ENCODE results near the gene SPNS1.
"Not testable (repeated sequence)": the region's sequence is repeated elsewhere in the genome, so short reads cannot be mapped to it uniquely, and the experiment has no call there.

The SPNS1 gene, protein sequence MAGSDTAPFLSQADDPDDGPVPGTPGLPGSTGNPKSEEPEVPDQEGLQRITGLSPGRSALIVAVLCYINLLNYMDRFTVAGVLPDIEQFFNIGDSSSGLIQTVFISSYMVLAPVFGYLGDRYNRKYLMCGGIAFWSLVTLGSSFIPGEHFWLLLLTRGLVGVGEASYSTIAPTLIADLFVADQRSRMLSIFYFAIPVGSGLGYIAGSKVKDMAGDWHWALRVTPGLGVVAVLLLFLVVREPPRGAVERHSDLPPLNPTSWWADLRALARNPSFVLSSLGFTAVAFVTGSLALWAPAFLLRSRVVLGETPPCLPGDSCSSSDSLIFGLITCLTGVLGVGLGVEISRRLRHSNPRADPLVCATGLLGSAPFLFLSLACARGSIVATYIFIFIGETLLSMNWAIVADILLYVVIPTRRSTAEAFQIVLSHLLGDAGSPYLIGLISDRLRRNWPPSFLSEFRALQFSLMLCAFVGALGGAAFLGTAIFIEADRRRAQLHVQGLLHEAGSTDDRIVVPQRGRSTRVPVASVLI

DNA sequence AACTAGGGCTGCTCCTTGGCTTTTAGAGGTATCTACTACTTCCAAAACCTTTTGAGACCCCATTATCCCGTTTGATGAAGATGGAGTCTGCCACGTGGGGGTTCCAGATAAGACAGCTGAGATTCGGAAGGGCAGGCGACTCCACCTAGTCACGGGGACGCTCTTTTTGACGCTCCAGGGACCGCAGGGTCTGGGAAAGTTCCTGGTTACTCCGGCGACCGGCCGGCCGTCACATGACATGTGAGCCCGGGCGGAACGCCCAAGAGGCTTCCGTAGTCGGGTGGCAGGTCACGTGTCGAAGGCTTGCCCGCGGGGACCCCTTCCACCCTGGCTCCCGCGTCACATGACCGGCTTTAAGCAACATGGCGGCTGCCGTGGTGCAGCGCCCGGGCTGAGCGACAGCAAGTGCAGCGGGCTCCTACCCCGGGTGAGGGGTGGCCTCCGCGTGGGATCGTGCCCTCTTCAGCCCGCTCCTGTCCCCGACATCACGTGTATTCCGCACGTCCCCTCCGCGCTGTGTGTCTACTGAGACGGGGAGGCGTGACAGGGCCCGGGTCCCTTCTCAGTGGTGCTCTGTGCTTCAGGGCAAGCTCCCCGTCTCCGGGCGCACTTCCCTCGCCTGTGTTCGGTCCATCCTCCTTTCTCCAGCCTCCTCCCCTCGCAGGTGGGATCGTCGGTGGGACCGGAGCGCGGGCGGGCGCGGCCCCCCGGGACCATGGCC lies at the start of gene SPNS1:
Gene SPNS1 (plus strand): TSS at position 342 of the 721 bp plus-strand sequence. CDS start 374 bp downstream, at position 716.
- peak within 1 kb of the TSS; percentile 77 to 100 (median 87) for H3K4me3 ChIP-seq
- peak within 1 kb of the TSS; percentile 57 to 91 (median 81) for H3K27ac ChIP-seq

DNA sequence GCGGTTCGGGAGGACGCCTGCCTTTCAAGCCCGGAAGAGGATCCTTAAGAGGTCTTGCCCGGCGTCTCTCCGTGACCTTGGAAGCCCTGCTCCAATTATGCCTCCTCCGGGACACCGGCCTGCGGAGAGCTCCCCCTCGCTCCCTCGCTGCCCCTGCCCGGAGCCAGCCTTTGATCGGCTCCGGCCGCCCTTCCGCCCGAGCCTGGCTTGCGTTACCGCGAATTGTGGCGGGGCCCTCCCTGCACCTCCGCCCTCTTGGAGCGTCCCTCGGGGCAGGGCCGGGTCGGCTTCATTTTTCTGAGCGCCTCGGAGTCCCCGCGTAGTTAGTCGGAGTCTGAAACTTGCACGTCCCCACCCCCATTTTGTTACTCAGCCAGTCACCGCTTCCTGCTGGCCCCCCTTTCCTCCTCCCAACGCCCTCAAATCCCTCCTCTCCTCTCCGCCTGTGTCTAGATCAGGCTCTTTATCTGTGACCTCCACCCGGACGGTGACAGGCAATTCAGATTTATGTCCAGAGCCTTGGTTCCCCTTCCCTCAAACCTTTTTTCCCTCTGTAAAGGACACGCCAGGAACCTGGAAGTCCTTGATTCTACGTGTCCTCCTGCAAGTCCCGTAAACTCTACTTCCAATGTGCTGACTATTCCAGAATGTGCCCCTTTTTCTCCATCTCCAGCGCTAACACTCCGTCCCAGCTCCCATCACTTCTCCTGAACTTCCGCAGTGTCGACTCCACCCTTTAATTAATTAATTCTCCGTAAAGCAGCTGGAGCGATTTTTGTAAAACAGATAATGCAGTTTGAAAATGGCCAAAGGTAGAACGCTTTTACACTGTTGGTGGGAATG lies 49.0 kb upstream of the SPNS1 start:
- H3K4me3 ChIP-seq, result peak overlapping the region; percentile 58 to 89 (median 70)
- H3K27ac ChIP-seq, result peak overlapping the region; percentile 82 to 100 (median 98)

DNA sequence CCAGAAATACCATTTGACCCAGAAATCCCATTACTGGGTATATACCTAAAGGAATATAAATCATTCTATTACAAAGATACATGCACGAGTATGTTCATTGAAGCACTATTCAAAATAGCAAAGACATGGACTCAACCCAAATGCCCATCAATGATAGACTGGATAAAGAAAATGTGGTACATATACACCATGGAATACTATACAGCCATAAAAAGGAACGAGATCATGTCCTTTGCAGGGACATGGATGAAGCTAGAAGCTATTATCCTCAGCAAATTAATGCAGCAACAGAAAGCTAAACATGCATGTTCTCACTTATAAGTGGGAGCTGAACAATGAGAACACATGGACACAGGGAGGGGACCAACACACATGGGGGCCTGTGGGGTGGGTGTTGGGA lies 48.3 kb upstream of the SPNS1 start:
- H3K4me3 ChIP-seq, result peak overlapping the region in 6 of 7 experiments; percentile 58 to 76 (median 67)
- H3K27ac ChIP-seq, result peak overlapping the region in 17 of 21 experiments; percentile 95 to 100 (median 98)

DNA sequence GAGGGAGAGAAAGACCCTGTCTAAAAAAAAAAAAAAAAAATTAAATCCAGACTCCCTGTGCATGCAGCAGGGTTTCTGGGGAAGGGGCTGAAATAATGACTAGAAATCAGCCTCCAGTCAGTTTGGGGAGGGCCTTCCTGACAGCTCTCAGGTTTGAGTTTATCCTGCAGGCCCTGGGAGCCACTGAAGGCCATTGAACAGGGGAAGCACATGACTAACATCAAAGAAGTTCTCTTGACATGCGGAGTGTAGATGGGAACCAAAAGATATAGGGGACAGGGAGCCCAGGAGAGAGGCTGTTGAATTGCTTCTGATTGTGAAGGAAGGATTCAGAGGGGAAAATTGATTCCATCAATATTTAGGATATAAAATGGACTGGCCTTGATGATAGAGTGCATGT lies 46.8 kb upstream of the SPNS1 start:
- H3K4me3 ChIP-seq, result no peak overlapping the region
- H3K27ac ChIP-seq, result no peak overlapping the region

DNA sequence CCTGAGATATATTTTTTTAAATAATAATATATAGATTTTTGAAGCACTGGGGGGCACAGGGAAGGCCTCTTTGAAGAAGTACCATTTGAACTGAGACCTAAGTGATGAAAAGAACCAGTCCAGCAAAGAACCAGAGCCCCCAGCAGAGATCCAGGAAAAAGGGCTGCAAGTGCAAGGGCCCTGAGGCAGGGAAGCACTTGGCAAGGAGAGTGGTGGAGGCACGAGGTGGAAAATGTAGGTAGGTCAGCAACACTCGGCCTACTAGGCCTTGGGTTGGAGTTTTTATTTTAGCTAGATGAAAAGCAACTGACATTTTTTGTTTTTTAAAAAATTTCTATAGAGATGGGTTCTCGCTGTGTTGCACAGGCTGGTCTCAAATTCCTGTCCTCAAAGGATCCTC lies 44.4 kb upstream of the SPNS1 start:
- no peak overlapping the region for H3K4me3 ChIP-seq
- H3K27ac ChIP-seq, result peak overlapping the region in 1 of 21 experiments; percentile 42

DNA sequence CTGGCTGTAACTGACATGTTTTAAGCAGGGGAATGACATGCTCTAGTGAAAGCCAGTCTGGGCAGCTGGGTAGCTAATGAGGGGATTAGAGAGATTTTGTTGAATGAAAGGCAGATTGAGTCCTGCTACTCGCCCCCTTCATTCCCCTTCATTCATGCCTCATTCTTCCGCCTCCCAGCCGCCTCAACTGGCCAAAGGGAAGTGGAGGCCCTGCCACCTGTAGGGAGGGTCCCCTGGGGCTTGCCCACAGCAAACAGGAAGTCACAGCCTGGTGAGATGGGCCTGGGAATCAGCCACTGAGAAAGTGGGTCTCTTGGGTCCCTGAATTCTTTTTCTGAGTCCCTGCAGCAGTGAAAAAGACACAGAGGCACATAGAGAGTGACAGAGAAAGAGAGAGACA lies 43.9 kb upstream of the SPNS1 start:
- H3K27ac ChIP-seq, result peak overlapping the region in 3 of 21 experiments; percentile 42 to 71 (median 57)
- H3K4me3 ChIP-seq, result no peak overlapping the region

DNA sequence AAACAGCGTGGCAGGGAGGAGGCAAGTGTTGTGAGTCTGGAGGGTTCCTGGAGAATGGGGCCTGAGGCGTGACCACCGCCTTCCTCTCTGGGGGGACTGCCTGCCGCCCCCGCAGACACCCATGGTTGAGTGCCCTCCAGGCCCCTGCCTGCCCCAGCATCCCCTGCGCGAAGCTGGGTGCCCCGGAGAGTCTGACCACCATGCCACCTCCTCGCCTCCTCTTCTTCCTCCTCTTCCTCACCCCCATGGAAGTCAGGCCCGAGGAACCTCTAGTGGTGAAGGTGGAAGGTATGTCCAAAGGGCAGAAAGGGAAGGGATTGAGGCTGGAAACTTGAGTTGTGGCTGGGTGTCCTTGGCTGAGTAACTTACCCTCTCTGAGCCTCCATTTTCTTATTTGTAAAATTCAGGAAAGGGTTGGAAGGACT lies 42.8 kb upstream of the SPNS1 start, which contains the start of gene CD19:
Gene CD19 (plus strand): TSS at position 171 of the 425 bp plus-strand sequence. CDS start 30 bp downstream, at position 201.
- peak within 1 kb of the TSS in 3 of 21 experiments; percentile 42 to 71 (median 57) for H3K27ac ChIP-seq
- no peak within 1 kb of the TSS for H3K4me3 ChIP-seq

DNA sequence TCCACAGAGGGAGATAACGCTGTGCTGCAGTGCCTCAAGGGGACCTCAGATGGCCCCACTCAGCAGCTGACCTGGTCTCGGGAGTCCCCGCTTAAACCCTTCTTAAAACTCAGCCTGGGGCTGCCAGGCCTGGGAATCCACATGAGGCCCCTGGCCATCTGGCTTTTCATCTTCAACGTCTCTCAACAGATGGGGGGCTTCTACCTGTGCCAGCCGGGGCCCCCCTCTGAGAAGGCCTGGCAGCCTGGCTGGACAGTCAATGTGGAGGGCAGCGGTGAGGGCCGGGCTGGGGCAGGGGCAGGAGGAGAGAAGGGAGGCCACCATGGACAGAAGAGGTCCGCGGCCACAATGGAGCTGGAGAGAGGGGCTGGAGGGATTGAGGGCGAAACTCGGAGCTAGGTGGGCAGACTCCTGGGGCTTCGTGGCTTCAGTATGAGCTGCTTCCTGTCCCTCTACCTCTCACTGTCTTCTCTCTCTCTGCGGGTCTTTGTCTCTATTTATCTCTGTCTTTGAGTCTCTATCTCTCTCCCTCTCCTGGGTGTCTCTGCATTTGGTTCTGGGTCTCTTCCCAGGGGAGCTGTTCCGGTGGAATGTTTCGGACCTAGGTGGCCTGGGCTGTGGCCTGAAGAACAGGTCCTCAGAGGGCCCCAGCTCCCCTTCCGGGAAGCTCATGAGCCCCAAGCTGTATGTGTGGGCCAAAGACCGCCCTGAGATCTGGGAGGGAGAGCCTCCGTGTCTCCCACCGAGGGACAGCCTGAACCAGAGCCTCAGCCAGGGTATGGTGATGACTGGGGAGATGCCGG lies 42.0 kb upstream of the SPNS1 start:
- Histone ChIP-seq H3K27ac (peak overlapping the region in 2 of 21 experiments; percentile 47 to 71), H3K4me3 (no peak overlapping the region)

DNA sequence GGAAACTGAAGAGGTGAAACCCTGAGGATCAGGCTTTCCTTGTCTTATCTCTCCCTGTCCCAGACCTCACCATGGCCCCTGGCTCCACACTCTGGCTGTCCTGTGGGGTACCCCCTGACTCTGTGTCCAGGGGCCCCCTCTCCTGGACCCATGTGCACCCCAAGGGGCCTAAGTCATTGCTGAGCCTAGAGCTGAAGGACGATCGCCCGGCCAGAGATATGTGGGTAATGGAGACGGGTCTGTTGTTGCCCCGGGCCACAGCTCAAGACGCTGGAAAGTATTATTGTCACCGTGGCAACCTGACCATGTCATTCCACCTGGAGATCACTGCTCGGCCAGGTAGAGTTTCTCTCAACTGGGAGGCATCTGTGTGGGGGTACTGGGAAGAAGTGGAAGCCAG lies 41.4 kb upstream of the SPNS1 start:
- Histone ChIP-seq H3K4me3 (no peak overlapping the region), H3K27ac (peak overlapping the region in 1 of 21 experiments; percentile 71)

DNA sequence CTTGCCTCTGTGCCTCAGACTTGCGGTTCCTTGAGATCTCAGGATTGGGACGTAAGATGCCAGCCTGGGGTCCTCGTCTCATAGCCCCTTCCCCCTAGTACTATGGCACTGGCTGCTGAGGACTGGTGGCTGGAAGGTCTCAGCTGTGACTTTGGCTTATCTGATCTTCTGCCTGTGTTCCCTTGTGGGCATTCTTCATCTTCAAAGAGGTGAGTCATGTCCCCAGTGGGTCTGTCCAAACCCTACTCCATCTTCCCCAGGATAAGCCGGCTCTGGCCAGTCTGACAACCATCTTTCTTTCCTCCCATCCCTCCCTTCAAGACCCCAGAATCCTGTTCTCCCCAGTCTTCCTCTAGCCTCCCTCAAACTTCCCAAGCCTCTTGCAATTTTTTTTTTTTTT lies 39.2 kb upstream of the SPNS1 start:
- no peak overlapping the region for H3K4me3 ChIP-seq

DNA sequence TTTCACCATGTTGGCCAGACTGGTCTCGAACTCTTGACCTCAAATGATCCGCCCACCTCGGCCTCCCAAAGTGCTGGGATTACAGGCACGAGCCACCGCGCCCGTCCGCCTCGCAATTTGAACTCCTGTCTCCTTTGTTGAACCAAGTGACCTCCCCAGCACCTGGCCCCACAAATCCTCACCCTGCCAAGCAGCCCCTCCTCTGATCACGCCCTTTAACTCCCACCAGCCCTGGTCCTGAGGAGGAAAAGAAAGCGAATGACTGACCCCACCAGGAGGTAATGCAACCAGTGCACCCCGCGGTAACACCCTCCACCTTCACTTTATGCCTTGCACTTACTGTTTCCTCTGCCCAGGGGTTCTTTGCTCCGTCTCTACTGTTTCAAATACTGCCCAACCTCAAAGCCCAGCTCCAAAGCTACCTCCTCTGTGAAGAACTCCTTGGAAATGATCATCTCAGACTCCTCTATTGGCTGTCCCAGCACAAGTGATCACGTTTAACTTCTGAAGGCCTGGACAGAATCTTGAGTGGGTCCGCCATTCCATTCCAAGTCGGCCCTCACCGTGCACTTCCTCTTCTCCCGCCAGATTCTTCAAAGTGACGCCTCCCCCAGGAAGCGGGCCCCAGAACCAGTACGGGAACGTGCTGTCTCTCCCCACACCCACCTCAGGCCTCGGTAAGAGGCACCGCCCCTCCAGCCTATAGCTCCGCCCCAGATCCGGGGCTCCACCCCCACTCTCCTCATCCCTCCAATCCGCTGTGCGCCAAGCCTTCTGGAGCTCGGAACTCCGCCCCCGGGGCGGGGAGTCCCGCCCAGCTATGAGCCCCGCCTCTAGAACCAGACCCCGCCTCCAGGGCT lies 38.4 kb upstream of the SPNS1 start:
- Histone ChIP-seq H3K4me3 (peak overlapping the region in 3 of 7 experiments; percentile 4 to 20 (median 18)), H3K27ac (no peak overlapping the region)

More for the DNA sequence above, 39.2 kb upstream of the SPNS1 start:
- H3K27ac ChIP-seq, result no peak overlapping the region

DNA sequence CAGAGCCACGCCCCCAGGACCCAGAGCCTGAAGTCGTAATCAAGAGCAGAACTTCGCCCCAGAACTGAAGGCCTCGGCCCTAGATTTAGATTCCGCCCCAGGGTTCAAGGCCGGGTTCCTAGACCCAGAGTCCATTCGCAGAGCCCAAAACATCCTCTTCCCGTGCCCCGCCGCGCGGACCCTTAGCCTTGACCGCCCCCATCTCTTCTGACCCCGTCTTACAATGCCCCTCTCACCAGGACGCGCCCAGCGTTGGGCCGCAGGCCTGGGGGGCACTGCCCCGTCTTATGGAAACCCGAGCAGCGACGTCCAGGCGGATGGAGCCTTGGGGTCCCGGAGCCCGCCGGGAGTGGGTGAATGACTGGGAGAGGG lies 37.8 kb upstream of the SPNS1 start:
- no peak overlapping the region for H3K27ac ChIP-seq
- no peak overlapping the region for H3K4me3 ChIP-seq

DNA sequence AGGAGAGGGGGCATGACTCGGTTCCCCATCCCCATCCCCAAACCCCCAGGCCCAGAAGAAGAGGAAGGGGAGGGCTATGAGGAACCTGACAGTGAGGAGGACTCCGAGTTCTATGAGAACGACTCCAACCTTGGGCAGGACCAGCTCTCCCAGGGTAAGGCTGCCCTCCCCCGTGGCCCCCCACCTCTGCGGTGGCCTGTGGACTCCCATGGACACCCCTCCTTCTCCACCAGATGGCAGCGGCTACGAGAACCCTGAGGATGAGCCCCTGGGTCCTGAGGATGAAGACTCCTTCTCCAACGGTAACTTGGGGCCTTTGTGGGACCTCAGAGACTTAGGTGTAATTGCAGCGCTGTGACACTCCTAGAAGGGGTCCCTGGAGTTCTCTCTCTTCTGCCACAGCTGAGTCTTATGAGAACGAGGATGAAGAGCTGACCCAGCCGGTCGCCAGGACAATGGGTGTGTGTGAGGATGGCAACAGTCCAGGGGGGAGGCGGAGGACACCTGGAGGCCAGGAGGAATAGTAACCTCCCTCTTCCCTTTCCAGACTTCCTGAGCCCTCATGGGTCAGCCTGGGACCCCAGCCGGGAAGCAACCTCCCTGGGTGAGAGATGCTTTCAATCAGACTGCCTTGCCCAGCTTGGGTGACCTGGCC lies 37.2 kb upstream of the SPNS1 start:
- Histone ChIP-seq H3K27ac (no peak overlapping the region), H3K4me3 (no peak overlapping the region)

DNA sequence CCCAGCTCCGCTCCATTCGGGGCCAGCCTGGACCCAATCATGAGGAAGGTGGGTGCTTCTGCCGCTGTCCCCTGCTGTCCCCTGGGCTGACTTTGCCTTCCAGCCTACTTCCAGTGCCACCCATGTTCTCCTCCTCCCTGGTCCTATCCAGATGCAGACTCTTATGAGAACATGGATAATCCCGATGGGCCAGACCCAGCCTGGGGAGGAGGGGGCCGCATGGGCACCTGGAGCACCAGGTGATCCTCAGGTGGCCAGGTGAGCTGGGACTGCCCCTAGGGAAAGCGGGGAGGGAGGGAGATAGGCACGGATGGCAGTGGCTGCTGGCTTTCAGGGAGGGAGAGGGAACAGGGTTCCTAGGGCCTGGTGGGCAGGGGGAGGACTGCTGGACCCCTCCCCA lies 35.9 kb upstream of the SPNS1 start:
- H3K4me3 ChIP-seq, result no peak overlapping the region
- H3K27ac ChIP-seq, result no peak overlapping the region

DNA sequence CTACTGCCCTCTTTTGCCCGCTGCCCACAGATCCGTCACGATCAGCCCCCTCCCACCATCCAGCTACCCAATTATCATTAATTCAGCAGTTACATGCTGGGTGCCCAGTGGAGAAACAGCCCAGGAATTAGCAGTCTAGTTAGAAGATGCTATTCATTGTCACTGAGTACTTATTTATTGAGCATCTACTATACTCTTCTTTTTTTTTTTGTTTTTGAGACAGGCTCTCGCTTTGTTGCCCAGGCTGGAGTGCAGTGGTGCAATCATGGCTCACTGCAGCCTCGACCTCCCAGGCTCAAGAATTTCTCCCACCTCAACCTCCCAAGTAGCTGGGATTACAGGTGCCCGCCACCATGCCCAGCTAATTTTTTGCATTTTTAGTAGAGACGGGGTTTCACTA lies 34.8 kb upstream of the SPNS1 start:
- not testable (repeated sequence) for H3K4me3 ChIP-seq, H3K27ac ChIP-seq

DNA sequence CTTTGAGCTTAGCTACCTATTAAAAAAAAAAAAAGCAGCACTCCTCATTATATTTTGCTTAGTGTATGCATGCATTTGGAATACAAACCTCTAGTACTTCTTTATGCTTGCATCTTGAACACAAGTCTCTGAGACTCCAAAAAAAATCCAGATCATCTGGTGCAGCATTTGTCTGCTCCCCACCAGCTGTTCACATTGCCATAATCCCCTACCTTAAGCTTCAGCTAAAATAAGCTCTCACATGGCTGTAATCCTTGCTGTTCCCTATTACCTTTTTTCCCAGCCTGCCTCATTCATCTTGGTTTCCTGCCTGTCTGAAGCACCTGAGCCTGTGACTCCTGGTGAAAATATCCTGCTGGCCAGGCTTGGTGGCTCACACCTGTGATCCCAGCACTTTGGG lies 31.3 kb upstream of the SPNS1 start:
- no peak overlapping the region for H3K27ac ChIP-seq
- H3K4me3 ChIP-seq, result no peak overlapping the region

DNA sequence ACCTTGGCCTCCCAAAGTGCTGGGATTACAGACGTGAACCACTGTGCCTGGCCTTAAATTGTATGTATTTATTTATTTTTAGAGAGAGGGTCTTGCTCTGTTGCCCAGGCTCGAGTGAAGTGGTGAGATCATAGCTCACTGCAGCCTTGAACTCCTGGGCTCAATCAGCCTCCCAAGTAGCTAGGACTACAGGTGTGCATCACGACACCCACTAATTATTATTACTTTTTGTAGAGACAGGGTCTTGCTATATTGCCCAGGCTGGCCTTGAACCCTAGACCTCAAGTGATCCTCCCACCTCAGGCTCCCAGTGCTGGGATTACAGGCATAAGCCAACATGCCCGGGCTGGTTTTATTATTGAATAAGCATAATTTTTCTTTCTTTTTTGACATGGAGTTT lies 27.9 kb upstream of the SPNS1 start:
- no peak overlapping the region for H3K27ac ChIP-seq
- no peak overlapping the region for H3K4me3 ChIP-seq

Data from skin epidermis (tissue), 12 donors.